ENCODE results near the gene FOXN4.

Gene FOXN4

GRCh38 chr12:109305547-109305946 is 3.5 kb downstream of the FOXN4 start:
- DNase-seq (ENCODE audit: low read depth) = no peak

- no peak for DNase-seq (ENCODE audit: low read depth)
Measured at GRCh38 chr12:109304485-109304884, 4.6 kb downstream of the FOXN4 start.

GRCh38 chr12:109302770-109303169 is 6.3 kb downstream of the FOXN4 start:
- DNase-seq (ENCODE audit: low read depth) = no peak

- no peak for DNase-seq (ENCODE audit: low read depth)
Measured at GRCh38 chr12:109302358-109302757, 6.7 kb downstream of the FOXN4 start.

GRCh38 chr12:109301643-109302168 is 7.4 kb downstream of the FOXN4 start:
- no peak for DNase-seq (ENCODE audit: low read depth)

- no peak for DNase-seq (ENCODE audit: low read depth)
Measured at GRCh38 chr12:109299849-109300248, 9.2 kb downstream of the FOXN4 start.

GRCh38 chr12:109296431-109296830 is 12.7 kb downstream of the FOXN4 start:
- DNase-seq (ENCODE audit: low read depth) = no peak

- no peak for DNase-seq (ENCODE audit: low read depth)
Measured at GRCh38 chr12:109295764-109296425, 13.2 kb downstream of the FOXN4 start.

- DNase-seq (ENCODE audit: low read depth) = no peak
Measured at GRCh38 chr12:109294286-109294796, 14.7 kb downstream of the FOXN4 start.

- DNase-seq (ENCODE audit: low read depth) = no peak
Measured at GRCh38 chr12:109293106-109293505, 16.0 kb downstream of the FOXN4 start.

- DNase-seq (ENCODE audit: low read depth) = no peak
Measured at GRCh38 chr12:109292342-109292711, 16.8 kb downstream of the FOXN4 start.

- DNase-seq (ENCODE audit: low read depth) = no peak
Measured at GRCh38 chr12:109291521-109292341, 17.4 kb downstream of the FOXN4 start.

- no peak for DNase-seq (ENCODE audit: low read depth)
Measured at GRCh38 chr12:109291117-109291516, 18.0 kb downstream of the FOXN4 start.

- DNase-seq (ENCODE audit: low read depth) = no peak
Measured at GRCh38 chr12:109290061-109290460, 19.0 kb downstream of the FOXN4 start.

GRCh38 chr12:109289551-109289950 is 19.5 kb downstream of the FOXN4 start:
- DNase-seq (ENCODE audit: low read depth) = no peak

GRCh38 chr12:109289004-109289403 is 20.1 kb downstream of the FOXN4 start:
- DNase-seq (ENCODE audit: low read depth) = no peak

- DNase-seq (ENCODE audit: low read depth) = no peak
Measured at GRCh38 chr12:109288571-109288970, 20.5 kb downstream of the FOXN4 start.

- DNase-seq (ENCODE audit: low read depth) = no peak
Measured at GRCh38 chr12:109287811-109288469, 21.1 kb downstream of the FOXN4 start.

GRCh38 chr12:109287181-109287580 is 21.9 kb downstream of the FOXN4 start:
- no peak for DNase-seq (ENCODE audit: low read depth)

- DNase-seq (ENCODE audit: low read depth) = no peak
Measured at GRCh38 chr12:109286652-109287051, 22.4 kb downstream of the FOXN4 start.

- DNase-seq (ENCODE audit: low read depth) = no peak
Measured at GRCh38 chr12:109286252-109286651, 22.8 kb downstream of the FOXN4 start.

GRCh38 chr12:109284392-109284791 is 24.7 kb downstream of the FOXN4 start:
- DNase-seq (ENCODE audit: low read depth) = no peak

GRCh38 chr12:109281452-109281851 is 27.6 kb downstream of the FOXN4 start:
- no peak for DNase-seq (ENCODE audit: low read depth)
